Loucy (cell line): ENCODE data around the gene IRX5.

Experiments
- H2AFZ ChIP-seq: fragments of 200-600 bp; sonication (generic); 2 replicates; pipeline ENCODE4 v1.6.0; 2016; ENCODE audit warnings: antibody characterized with exemption, mild to moderate bottlenecking, low read length, moderate library complexity
- H3F3A ChIP-seq: fragments of 200-600 bp; 2 replicates; pipeline ENCODE4 v1.6.0; 2016; ENCODE audit warnings: antibody characterized with exemption, low read depth, mild to moderate bottlenecking
- H3K27me3 ChIP-seq: fragments of 200-600 bp; sonication (generic); 2 replicates; pipeline ENCODE4 v1.6.1; 2014; ENCODE audit warnings: low read length, mild to moderate bottlenecking; ENCODE audit not compliant: insufficient read depth, poor library complexity, severe bottlenecking
- H3K36me3 ChIP-seq: fragments of 200-600 bp; sonication (generic); 2 replicates; pipeline ENCODE4 v1.6.1; 2016; ENCODE audit warnings: low read length; ENCODE audit not compliant: insufficient read depth
- H3K4me1 ChIP-seq: fragments of 200-600 bp; sonication (generic); 2 replicates; pipeline ENCODE4 v1.5.1; 2014; ENCODE audit warnings: low read length, mild to moderate bottlenecking; ENCODE audit not compliant: insufficient read depth, poor library complexity, severe bottlenecking
- H3K4me2 ChIP-seq: fragments of 200-600 bp; sonication (generic); 2 replicates; pipeline ENCODE4 v1.6.0; 2014; ENCODE audit warnings: antibody characterized with exemption, low read length, low read depth, mild to moderate bottlenecking; ENCODE audit not compliant: poor library complexity, severe bottlenecking
- H3K4me3 ChIP-seq: fragments of 200-600 bp; sonication (generic); 2 replicates; pipeline ENCODE4 v1.5.1; 2014; ENCODE audit warnings: low read length, mild to moderate bottlenecking, mixed read lengths; ENCODE audit not compliant: poor library complexity, severe bottlenecking
- H3K79me2 ChIP-seq: fragments of 200-600 bp; sonication (generic); 2 replicates; pipeline ENCODE4 v1.6.1; 2014; ENCODE audit warnings: low read length; ENCODE audit not compliant: insufficient read depth
- H3K9ac ChIP-seq: fragments of 200-600 bp; sonication (generic); 2 replicates; pipeline ENCODE4 v1.6.0; 2014; ENCODE audit warnings: mild to moderate bottlenecking, low read depth, low read length, moderate library complexity; ENCODE audit not compliant: poor library complexity, severe bottlenecking
- H3K9me2 ChIP-seq: fragments of 200-600 bp; sonication (generic); replicated peaks from 2 replicates; pipeline ENCODE4 v1.6.1; 2016; ENCODE audit warnings: low read depth, low read length, mixed read lengths
- H3K9me3 ChIP-seq: fragments of 200-600 bp; sonication (generic); 2 replicates; pipeline ENCODE4 v1.6.1; 2014; ENCODE audit warnings: mild to moderate bottlenecking, antibody characterized with exemption, low read length, low read depth; ENCODE audit not compliant: insufficient read depth
- H4K20me1 ChIP-seq: fragments of 200-600 bp; sonication (generic); 2 replicates; pipeline ENCODE4 v1.6.0; 2014; ENCODE audit warnings: antibody characterized with exemption, low read length, mild to moderate bottlenecking; ENCODE audit not compliant: insufficient read depth, poor library complexity, severe bottlenecking
- EZH2phosphoT487 ChIP-seq: fragments of 200-600 bp; IDR thresholded peaks from 2 replicates; pipeline ENCODE4 v1.6.1; 2018; ENCODE audit warnings: antibody characterized with exemption, mild to moderate bottlenecking, moderate library complexity, borderline replicate concordance
- TF ChIP-seq, protein P1 (sequence below): fragments of 200-600 bp; sonication (generic); conservative IDR thresholded peaks from 2 replicates; pipeline ENCODE4 v1.5.1; 2014; ENCODE audit warnings: mild to moderate bottlenecking, antibody characterized with exemption, low read length

IRX5 gene

DNA sequence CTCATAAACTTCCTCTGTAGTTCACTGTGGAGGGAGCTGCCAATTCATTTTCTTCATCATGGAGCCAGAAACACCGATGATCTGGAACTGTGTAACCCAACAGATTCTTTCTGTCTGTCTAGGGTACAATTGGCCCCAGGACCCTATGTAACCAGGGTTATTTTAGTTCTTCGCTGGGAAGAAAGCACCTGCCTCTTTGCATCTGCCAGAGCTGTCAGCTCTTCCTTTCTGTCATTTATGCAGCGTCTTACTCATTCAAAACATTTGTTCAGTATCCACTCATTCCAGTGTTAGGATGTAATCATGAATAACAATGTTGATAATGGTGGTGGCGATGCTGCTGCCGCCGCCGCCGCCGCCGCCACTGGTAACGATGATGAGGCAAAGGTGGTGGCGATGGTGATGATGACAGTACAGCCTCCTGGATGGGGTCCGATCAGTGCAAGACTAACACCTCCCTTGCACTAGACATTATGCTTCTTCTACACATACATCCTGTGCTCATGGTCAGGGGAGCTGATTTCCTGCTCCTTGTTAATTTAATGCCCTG is 46.1 kb downstream of the IRX5 start:
- Histone ChIP-seq H3K27me3 (no peaks in the 10 kb centered on the region), H3K4me2 (peak overlapping the region; percentile 76), H3K79me2 (no peaks in the 10 kb centered on the region), H3F3A (0 out of 2 replicates have a peak, but pooled peaks cover 3% of the 10 kb centered on the region), H2AFZ (no peak overlapping the region), H3K4me3 (peak overlapping the region; percentile 64), H3K36me3 (no peaks in the 10 kb centered on the region), H3K9ac (peak overlapping the region; percentile 61), H4K20me1 (no peaks in the 10 kb centered on the region), H3K9me3 (no peaks in the 10 kb centered on the region), H3K9me2 (no peaks in the 10 kb centered on the region), H3K4me1 (peaks cover 65% of the 10 kb centered on the region)
- TF ChIP-seq, protein P1, sequence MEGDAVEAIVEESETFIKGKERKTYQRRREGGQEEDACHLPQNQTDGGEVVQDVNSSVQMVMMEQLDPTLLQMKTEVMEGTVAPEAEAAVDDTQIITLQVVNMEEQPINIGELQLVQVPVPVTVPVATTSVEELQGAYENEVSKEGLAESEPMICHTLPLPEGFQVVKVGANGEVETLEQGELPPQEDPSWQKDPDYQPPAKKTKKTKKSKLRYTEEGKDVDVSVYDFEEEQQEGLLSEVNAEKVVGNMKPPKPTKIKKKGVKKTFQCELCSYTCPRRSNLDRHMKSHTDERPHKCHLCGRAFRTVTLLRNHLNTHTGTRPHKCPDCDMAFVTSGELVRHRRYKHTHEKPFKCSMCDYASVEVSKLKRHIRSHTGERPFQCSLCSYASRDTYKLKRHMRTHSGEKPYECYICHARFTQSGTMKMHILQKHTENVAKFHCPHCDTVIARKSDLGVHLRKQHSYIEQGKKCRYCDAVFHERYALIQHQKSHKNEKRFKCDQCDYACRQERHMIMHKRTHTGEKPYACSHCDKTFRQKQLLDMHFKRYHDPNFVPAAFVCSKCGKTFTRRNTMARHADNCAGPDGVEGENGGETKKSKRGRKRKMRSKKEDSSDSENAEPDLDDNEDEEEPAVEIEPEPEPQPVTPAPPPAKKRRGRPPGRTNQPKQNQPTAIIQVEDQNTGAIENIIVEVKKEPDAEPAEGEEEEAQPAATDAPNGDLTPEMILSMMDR = no peak
- no peak for TF ChIP-seq EZH2phosphoT487

DNA sequence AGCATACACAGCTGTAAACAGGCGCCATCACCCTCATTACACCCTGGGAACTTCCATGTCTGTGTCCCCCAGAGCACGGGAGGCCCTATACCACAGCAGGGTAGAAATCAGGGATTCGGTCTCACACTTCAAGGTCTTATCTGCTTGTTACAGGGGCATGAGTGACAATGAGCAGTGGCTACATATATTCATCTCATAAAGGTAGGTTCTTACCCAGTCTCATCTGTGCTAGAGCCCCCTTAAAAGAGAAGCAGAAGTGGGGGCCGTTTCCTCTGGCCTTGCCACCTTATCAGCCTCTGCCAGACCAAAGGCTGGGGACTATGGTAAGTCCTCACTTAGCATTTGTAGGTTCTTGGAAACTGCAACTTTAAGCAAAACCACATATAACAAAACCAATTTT is 46.5 kb downstream of the IRX5 start:
- peak overlapping the region; percentile 64 for H3K4me3 ChIP-seq
- H3K9me3 ChIP-seq = no peaks in the 10 kb centered on the region
- no peaks in the 10 kb centered on the region for H3K36me3 ChIP-seq
- peak overlapping the region; percentile 76 for H3K4me2 ChIP-seq
- no peaks in the 10 kb centered on the region for H3K27me3 ChIP-seq
- H3K9me2 ChIP-seq = no peaks in the 10 kb centered on the region
- no peak overlapping the region for H2AFZ ChIP-seq
- 0 out of 2 replicates have a peak, but pooled peaks cover 3% of the 10 kb centered on the region for H3F3A ChIP-seq
- no peaks in the 10 kb centered on the region for H3K79me2 ChIP-seq
- no peak for TF ChIP-seq EZH2phosphoT487
- TF ChIP-seq, protein P1 = no peak
- H4K20me1 ChIP-seq = no peaks in the 10 kb centered on the region
- H3K9ac ChIP-seq = peak overlapping the region; percentile 61
- peaks cover 67% of the 10 kb centered on the region for H3K4me1 ChIP-seq

DNA sequence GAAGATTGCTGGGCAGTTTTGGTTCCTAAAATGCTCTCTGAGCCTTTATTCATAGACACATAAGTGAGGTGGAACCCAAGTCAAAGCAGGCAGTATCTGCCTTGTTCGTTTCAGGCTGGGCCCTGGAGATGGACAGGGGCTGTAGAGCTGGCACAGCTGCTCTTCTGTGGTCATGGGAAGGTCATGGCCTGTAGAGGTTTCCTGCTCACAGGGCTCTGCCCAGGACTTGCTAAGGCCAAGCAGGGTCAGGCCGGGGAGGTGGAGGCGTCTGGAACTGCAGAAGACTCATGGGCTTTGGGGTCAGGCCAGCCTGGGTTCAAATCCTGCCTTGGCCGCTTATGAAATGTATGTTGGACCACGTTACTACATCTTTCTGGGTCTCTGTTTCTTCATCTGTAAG is 50.2 kb downstream of the IRX5 start:
- no peaks in the 10 kb centered on the region for H3K9me2 ChIP-seq
- peak overlapping the region; percentile 4 for H3K4me2 ChIP-seq
- no peak overlapping the region for H3K9ac ChIP-seq
- no peaks in the 10 kb centered on the region for H3K9me3 ChIP-seq
- H3F3A ChIP-seq = 0 out of 2 replicates have a peak, but pooled peaks cover 3% of the 10 kb centered on the region
- H3K4me1 ChIP-seq = peaks cover 69% of the 10 kb centered on the region
- H3K79me2 ChIP-seq = no peaks in the 10 kb centered on the region
- H3K36me3 ChIP-seq = no peaks in the 10 kb centered on the region
- H3K4me3 ChIP-seq = no peak overlapping the region
- H3K27me3 ChIP-seq = no peaks in the 10 kb centered on the region
- no peaks in the 10 kb centered on the region for H4K20me1 ChIP-seq
- no peak overlapping the region for H2AFZ ChIP-seq
- TF ChIP-seq, protein P1 = no peak
- no peak for TF ChIP-seq EZH2phosphoT487
